IPS-18a (cell line): Measurements from ENCODE around the gene HBS1L.

Experiments used
- H3K27ac ChIP-seq: one replicate; pipeline ENCODE4 v1.5.1; 2013; ENCODE audit warnings: low read length
- H3K27me3 ChIP-seq: one replicate; pipeline ENCODE4 v1.6.1; 2013; ENCODE audit warnings: mild to moderate bottlenecking, low read length; ENCODE audit not compliant: control insufficient read depth, insufficient read depth
- H3K36me3 ChIP-seq: one replicate; pipeline ENCODE4 v1.6.1; 2013; ENCODE audit warnings: low read depth, low read length; ENCODE audit not compliant: control insufficient read depth
- H3K4me1 ChIP-seq: one replicate; pipeline ENCODE4 v1.6.1; 2013; ENCODE audit warnings: low read depth, low read length; ENCODE audit not compliant: control insufficient read depth
- H3K4me3 ChIP-seq: one replicate; pipeline ENCODE4 v1.5.1; 2013; ENCODE audit warnings: low read length
- H3K9ac ChIP-seq: one replicate; pipeline ENCODE4 v1.6.1; 2013; ENCODE audit warnings: mild to moderate bottlenecking, low read length, moderate library complexity
- H3K9me3 ChIP-seq: one replicate; pipeline ENCODE4 v1.6.1; 2013; ENCODE audit warnings: low read depth, low read length; ENCODE audit not compliant: control insufficient read depth

Gene HBS1L

DNA sequence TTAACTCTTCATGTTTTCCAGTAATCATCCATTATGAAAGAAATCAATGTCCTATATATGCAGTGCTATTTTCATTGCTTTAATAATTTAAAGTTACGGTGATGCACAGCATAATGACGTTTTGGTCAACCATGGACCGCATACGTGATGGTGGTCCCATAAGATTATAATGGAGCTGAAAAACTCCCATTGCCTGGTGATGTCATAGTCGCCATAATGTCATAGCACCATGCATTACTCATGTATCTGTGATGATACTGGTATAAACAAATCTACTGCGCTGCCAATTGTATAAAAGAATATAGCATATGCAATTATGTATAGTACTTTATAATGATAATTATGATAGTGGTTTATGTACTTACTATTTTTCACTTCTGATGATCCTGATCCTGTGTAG, 62.5 kb downstream of the HBS1L start:
- H3K27me3 ChIP-seq: no peaks in the 10 kb centered on the region
- no peaks in the 10 kb centered on the region for H3K9me3 ChIP-seq
- peaks cover 18% of the 10 kb centered on the region for H3K36me3 ChIP-seq
- no peak overlapping the region for H3K27ac ChIP-seq
- no peak overlapping the region for H3K9ac ChIP-seq
- H3K4me1 ChIP-seq: peaks cover 3% of the 10 kb centered on the region
- H3K4me3 ChIP-seq: no peak overlapping the region

GRCh38 chr6:134990262-134990661, 64.4 kb downstream of the HBS1L start:
- H3K4me3 ChIP-seq: no peak overlapping the region
- peaks cover 16% of the 10 kb centered on the region for H3K36me3 ChIP-seq
- no peak overlapping the region for H3K9ac ChIP-seq
- no peak overlapping the region for H3K27ac ChIP-seq
- no peaks in the 10 kb centered on the region for H3K4me1 ChIP-seq
- no peaks in the 10 kb centered on the region for H3K9me3 ChIP-seq
- no peaks in the 10 kb centered on the region for H3K27me3 ChIP-seq

DNA sequence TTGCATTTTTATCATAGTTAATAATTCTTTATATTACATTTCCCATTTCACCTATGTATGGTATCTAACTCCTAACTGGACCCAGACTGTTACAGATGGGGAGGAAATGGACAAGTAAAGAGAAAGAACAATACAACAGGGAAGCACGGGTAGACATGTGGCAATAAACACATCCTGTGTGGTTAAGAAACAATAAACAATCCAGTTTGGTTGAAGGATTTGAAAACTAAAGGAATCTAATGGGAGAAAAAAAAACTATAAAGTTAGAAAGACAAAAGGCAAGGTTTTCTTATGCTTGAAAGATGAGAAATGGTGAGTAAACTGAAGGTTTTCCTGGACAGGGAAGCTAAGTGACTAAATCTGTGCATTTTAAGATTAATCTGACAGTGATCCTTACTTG, 69.8 kb downstream of the HBS1L start:
- H3K9ac ChIP-seq: no peak overlapping the region
- no peaks in the 10 kb centered on the region for H3K4me1 ChIP-seq
- no peak overlapping the region for H3K4me3 ChIP-seq
- peaks cover 17% of the 10 kb centered on the region for H3K36me3 ChIP-seq
- H3K27ac ChIP-seq: no peak overlapping the region
- no peaks in the 10 kb centered on the region for H3K9me3 ChIP-seq
- no peaks in the 10 kb centered on the region for H3K27me3 ChIP-seq

DNA sequence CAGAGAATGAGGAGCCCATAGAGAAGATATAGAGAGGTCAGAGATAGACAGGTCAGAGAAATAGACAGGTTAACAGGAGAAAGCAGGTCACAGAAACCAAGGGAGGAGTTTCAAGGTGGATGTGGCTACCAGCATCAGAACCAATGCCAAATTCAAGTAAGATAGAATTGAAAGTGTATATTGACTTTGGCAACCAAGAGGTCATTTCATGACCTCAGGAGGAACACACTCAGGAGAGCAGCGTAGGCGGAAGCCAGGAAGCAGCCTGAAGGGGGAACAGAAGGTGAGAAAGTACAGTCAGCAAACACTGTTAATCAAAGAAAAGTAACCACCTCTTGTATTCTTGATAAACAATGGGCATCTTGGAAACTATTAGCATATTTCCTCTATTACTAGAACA, 70.8 kb downstream of the HBS1L start:
- Histone ChIP-seq H3K4me1 (no peaks in the 10 kb centered on the region), H3K9ac (no peak overlapping the region), H3K9me3 (no peaks in the 10 kb centered on the region), H3K4me3 (no peak overlapping the region), H3K27me3 (no peaks in the 10 kb centered on the region), H3K27ac (no peak overlapping the region), H3K36me3 (peaks cover 20% of the 10 kb centered on the region)

DNA sequence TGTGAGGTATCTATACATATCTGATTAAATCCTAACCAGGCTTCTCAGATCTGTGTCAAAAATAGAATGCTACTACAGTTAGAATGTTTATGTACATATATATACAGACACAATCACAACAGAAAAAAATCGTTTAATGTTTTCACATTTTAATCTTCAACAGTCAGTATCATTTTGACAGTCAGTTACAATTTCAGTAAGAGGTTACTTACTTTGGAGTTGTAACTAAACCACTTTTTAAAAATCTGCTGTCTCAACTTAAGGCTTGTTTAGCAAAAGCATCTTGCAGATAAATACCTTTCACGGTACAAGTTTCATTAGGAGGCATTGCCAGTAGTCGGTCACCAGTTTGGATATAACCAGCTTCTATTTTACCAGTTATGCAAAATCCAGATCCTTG, 72.5 kb downstream of the HBS1L start:
- H3K36me3 ChIP-seq: peaks cover 29% of the 10 kb centered on the region
- H3K4me3 ChIP-seq: no peak overlapping the region
- no peaks in the 10 kb centered on the region for H3K4me1 ChIP-seq
- H3K27me3 ChIP-seq: no peaks in the 10 kb centered on the region
- no peak overlapping the region for H3K27ac ChIP-seq
- no peaks in the 10 kb centered on the region for H3K9me3 ChIP-seq
- H3K9ac ChIP-seq: no peak overlapping the region

- no peak overlapping the region for H3K9ac ChIP-seq
- H3K4me3 ChIP-seq: no peak overlapping the region
- H3K4me1 ChIP-seq: no peaks in the 10 kb centered on the region
- H3K36me3 ChIP-seq: peaks cover 35% of the 10 kb centered on the region
- no peaks in the 10 kb centered on the region for H3K27me3 ChIP-seq
- H3K9me3 ChIP-seq: no peaks in the 10 kb centered on the region
- no peak overlapping the region for H3K27ac ChIP-seq
These were observed 73.8 kb downstream of the HBS1L start for GRCh38 chr6:134980846-134981245.

- Histone ChIP-seq H3K27me3 (no peaks in the 10 kb centered on the region), H3K4me3 (no peak overlapping the region), H3K9me3 (no peaks in the 10 kb centered on the region), H3K36me3 (peaks cover 23% of the 10 kb centered on the region), H3K27ac (no peak overlapping the region), H3K4me1 (no peaks in the 10 kb centered on the region), H3K9ac (no peak overlapping the region)
These were observed 75.5 kb downstream of the HBS1L start for GRCh38 chr6:134979142-134979541.

- Histone ChIP-seq H3K9me3 (no peaks in the 10 kb centered on the region), H3K27me3 (no peaks in the 10 kb centered on the region), H3K9ac (no peak overlapping the region), H3K4me3 (no peak overlapping the region), H3K36me3 (peaks cover 19% of the 10 kb centered on the region), H3K4me1 (peaks cover 13% of the 10 kb centered on the region), H3K27ac (no peak overlapping the region)
These were observed 80.3 kb downstream of the HBS1L start for GRCh38 chr6:134974370-134974769.

- Histone ChIP-seq H3K4me1 (peaks cover 10% of the 10 kb centered on the region), H3K4me3 (no peak overlapping the region), H3K36me3 (peaks cover 26% of the 10 kb centered on the region), H3K9me3 (no peaks in the 10 kb centered on the region), H3K9ac (no peak overlapping the region), H3K27ac (no peak overlapping the region), H3K27me3 (no peaks in the 10 kb centered on the region)
These were observed 86.9 kb downstream of the HBS1L start for GRCh38 chr6:134967711-134968110.

- Histone ChIP-seq H3K4me3 (no peak overlapping the region), H3K36me3 (peaks cover 26% of the 10 kb centered on the region), H3K9ac (no peak overlapping the region), H3K4me1 (no peaks in the 10 kb centered on the region), H3K9me3 (no peaks in the 10 kb centered on the region), H3K27ac (no peak overlapping the region), H3K27me3 (no peaks in the 10 kb centered on the region)
These were observed 90.0 kb downstream of the HBS1L start for GRCh38 chr6:134964451-134965203.

- H3K27ac ChIP-seq: no peak overlapping the region
- no peak overlapping the region for H3K4me3 ChIP-seq
- peaks cover 25% of the 10 kb centered on the region for H3K36me3 ChIP-seq
- no peak overlapping the region for H3K9ac ChIP-seq
- no peaks in the 10 kb centered on the region for H3K27me3 ChIP-seq
- no peaks in the 10 kb centered on the region for H3K9me3 ChIP-seq
- no peaks in the 10 kb centered on the region for H3K4me1 ChIP-seq
These were observed 92.2 kb downstream of the HBS1L start for GRCh38 chr6:134962421-134962820.

DNA sequence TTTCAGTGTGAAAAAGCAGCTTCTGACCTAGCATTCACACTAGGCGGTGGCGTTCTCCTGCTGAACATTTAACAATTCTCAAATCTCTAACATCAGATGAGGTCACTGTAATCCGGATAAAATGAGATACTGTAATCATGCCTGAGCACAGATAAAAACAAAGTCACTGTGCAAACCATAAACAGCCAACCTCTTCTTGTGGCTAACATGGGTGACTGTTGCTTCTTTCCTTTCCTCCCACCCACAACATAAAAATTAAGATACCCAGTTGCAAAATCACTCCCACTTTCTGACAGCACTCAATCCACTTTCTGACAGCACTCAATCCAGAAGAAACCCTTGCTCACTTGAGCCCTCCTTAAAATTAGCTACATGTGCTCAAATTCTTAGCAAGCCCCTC, 93.3 kb downstream of the HBS1L start:
- H3K9me3 ChIP-seq: no peaks in the 10 kb centered on the region
- H3K9ac ChIP-seq: no peak overlapping the region
- H3K36me3 ChIP-seq: peaks cover 22% of the 10 kb centered on the region
- no peaks in the 10 kb centered on the region for H3K4me1 ChIP-seq
- no peak overlapping the region for H3K27ac ChIP-seq
- no peaks in the 10 kb centered on the region for H3K27me3 ChIP-seq
- H3K4me3 ChIP-seq: no peak overlapping the region
